Measurements from ENCODE around the gene EPHB1. TPM values are rescaled to one million over a fixed set of nuclear protein-coding genes. Genes with fewer than 3 reads are reported as not detected.

EPHB1 gene
- total and polyA plus RNA-seq, 4 donors, result 0.23 to 1.7 (median 0.52) TPM

- Histone ChIP-seq H3K36me3 (ENCODE audit: control insufficient read depth in 4 of 4, insufficient read depth in 3 of 4, low read depth in 1 of 4, low read length in 3 of 4) (no peaks in the 10 kb centered on the region), H3K9me3 (ENCODE audit: control insufficient read depth in 4 of 4, low read length in 3 of 4) (no peaks in the 10 kb centered on the region), H3K27me3 (ENCODE audit: control insufficient read depth in 4 of 4, insufficient read depth in 4 of 4, low read length in 3 of 4) (no peaks in the 10 kb centered on the region), H3K27ac (ENCODE audit: low read depth in 1 of 2, low read length in 2 of 2) (no peak overlapping the region), H3K9ac (ENCODE audit: low read depth in 1 of 2, low read length in 2 of 2) (no peak overlapping the region), H3K4me3 (ENCODE audit: low read depth in 1 of 3, low read length in 3 of 3) (no peak overlapping the region), H3K4me1 (ENCODE audit: control insufficient read depth in 4 of 4, insufficient read depth in 4 of 4, low read length in 3 of 4) (peaks cover 0 to 24% (median 15%) of the 10 kb centered on the region in 4 donors)
- TF ChIP-seq HNF4G (IDR thresholded peaks at IDR 0.05), result no peak
- TF ChIP-seq ZBTB33 (IDR thresholded peaks at IDR 0.05), result peak; percentile 67
- no peak for TF ChIP-seq FOXA1 (IDR thresholded peaks at IDR 0.05)
- no peak for TF ChIP-seq TAF1 (conservative IDR thresholded peaks at IDR 0.05)
- peak; percentile 91 for TF ChIP-seq YY1 (IDR thresholded peaks at IDR 0.05)
- TF ChIP-seq SP1 (IDR thresholded peaks at IDR 0.05), result no peak
- TF ChIP-seq RAD21 (IDR thresholded peaks at IDR 0.05), result peak; percentile 33 to 49
- peak; percentile 37 for TF ChIP-seq REST (IDR thresholded peaks at IDR 0.05)
- peak; percentile 64 to 92 for TF ChIP-seq RXRA (IDR thresholded peaks at IDR 0.05)
- TF ChIP-seq JUND (IDR thresholded peaks at IDR 0.05), result peak in 1 of 2 donors; percentile 37
- no peak for TF ChIP-seq EGR1 (IDR thresholded peaks at IDR 0.05; ENCODE audit: low read depth in 2 of 2)
- TF ChIP-seq CTCF (IDR thresholded peaks at IDR 0.05; ENCODE audit: low read depth, low read length, missing input control), result no peak
- no peak for TF ChIP-seq GABPA (IDR thresholded peaks at IDR 0.05 in 1 of 2, conservative IDR thresholded peaks at IDR 0.05 in 1 of 2)
- peak; percentile 48 to 88 for TF ChIP-seq HNF4A (conservative IDR thresholded peaks at IDR 0.05)
- TF ChIP-seq ATF3 (IDR thresholded peaks at IDR 0.05), result no peak
- no peak for TF ChIP-seq FOXA2 (IDR thresholded peaks at IDR 0.05)
- TF ChIP-seq NR2F2 (IDR thresholded peaks at IDR 0.05), result no peak
- TF ChIP-seq MAX (IDR thresholded peaks at IDR 0.05), result peak; percentile 71
- DNase-seq (ENCODE audit: low spot score), result no peak
- WGBS, result 50% methylated on average over 5 of the region's 5 CpGs
Measured at GRCh38 chr3:135163701-135164100, 368.6 kb downstream of the EPHB1 start.
